CD4-positive, alpha-beta T cell treated with Interleukin-6 for 4 hours (primary cell): Measurements from ENCODE around the gene RIMBP2.
"Not testable (repeated sequence)": the region's sequence is repeated elsewhere in the genome, so short reads cannot be mapped to it uniquely, and the experiment has no call there.

Source experiments
- DNase-seq: peaks from one replicate; pipeline ENCODE4 v3.0.0-alpha.2; 2020; ENCODE audit warnings: mixed read lengths

RIMBP2 gene

GRCh38 chr12:130650131-130650530 is 66.0 kb downstream of the RIMBP2 start:
- no peak for DNase-seq

GRCh38 chr12:130649101-130650045 is 66.7 kb downstream of the RIMBP2 start:
- no peak for DNase-seq

DNA sequence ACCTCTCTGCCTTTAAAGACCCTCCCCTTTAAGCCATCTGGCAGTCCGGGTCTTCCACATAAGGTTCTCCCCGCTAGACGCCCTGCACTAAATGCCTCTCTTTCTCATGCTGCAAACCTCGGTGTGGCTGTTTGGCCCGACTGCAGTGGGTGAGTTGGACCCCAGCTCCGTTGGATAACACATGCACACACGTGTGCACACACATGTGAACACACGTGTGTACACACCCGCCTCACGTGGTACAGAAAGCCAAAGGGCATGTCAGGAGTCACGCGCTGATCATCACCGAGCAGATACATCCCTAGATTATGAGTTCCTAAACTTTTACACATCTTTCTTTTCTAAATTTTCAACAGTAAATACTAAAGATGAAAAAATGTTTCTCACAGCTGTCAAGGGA is 68.3 kb downstream of the RIMBP2 start:
- no peak for DNase-seq

- no peak for DNase-seq
Measured at GRCh38 chr12:130646716-130647370, 69.3 kb downstream of the RIMBP2 start.

GRCh38 chr12:130646191-130646590 is 69.9 kb downstream of the RIMBP2 start:
- DNase-seq = not testable (repeated sequence)

GRCh38 chr12:130645751-130646150 is 70.3 kb downstream of the RIMBP2 start:
- DNase-seq = no peak

- no peak for DNase-seq
Measured at GRCh38 chr12:130644566-130644965, 71.5 kb downstream of the RIMBP2 start.

DNA sequence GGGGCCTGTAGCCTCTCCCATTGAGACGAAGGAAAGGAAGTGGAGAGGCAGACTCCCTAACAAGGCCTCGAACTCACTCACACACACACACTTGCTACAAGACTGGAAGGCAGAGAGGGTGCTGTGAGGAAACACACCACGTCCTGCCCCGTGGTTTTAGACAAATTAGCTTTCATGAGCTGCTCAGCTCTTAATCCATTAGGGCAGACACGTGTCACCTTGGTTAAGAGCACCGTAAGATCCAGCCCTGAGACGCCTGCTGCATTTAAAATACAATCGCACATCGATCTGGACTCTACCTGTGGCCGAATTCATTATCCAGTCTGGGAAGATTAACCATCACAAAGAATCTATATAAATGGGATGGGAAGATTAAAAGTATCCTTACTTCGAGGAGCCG is 72.0 kb downstream of the RIMBP2 start:
- no peak for DNase-seq

DNA sequence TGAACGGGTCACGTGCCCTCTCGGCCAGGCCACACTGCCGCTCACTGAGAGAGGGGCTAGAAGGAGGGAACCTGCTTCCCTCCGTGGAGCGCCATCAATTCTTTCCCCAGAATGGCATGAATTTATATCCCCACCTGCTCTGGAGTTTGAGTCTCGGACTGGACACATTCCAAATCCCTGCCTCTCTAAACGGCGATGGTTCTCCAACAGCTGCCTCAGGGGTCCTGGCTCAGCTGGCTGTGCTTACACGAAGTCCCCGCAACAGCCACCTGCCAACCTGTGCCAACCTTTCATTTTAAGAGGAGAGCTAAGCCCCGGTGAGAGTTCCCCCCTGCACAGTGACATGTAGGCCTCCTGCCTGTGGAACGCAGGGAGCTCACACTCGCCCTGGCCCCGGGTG is 73.2 kb downstream of the RIMBP2 start:
- no peak for DNase-seq

- no peak for DNase-seq
Measured at GRCh38 chr12:130641533-130642184, 74.4 kb downstream of the RIMBP2 start.

DNA sequence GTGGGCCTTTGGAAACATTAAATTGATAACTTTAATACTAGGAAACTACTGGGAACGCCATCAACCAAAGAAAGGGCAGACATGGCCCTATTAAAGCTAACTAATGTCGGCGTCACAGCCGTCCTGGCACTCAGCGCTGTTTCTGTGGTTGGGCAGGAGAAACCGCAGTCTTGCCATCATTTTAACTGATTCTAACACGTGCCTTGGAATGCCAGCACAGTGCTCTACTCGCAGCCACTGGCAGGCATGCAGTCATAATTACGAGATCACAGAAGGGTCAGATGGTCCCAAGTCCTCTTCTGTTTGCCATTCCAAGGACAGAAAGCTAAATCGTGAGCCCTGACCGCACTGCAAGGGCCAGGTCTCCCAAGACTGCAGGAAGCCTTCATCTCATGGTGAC is 75.2 kb downstream of the RIMBP2 start:
- no peak for DNase-seq

DNA sequence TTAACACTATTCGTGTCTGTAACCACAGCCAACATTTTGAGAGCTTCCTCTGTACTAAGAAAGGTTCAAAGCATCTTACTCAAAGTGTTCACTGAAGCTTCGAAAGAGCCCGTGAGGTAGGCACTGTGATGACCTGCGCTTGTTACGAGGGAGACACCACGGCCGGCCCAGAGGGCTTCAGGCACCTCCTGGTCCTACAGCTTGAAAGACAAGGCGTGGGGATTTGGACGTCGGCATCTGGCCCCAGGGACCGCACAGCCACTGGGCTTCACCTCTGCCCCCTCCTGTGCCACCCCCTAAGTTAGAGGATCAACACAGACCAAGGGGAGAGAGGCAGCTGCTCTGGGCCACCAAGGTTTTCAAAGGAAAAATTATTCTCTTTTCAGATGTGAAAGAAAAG is 75.6 kb downstream of the RIMBP2 start:
- DNase-seq = no peak

- no peak for DNase-seq
Measured at GRCh38 chr12:130639476-130640424, 76.3 kb downstream of the RIMBP2 start.

DNA sequence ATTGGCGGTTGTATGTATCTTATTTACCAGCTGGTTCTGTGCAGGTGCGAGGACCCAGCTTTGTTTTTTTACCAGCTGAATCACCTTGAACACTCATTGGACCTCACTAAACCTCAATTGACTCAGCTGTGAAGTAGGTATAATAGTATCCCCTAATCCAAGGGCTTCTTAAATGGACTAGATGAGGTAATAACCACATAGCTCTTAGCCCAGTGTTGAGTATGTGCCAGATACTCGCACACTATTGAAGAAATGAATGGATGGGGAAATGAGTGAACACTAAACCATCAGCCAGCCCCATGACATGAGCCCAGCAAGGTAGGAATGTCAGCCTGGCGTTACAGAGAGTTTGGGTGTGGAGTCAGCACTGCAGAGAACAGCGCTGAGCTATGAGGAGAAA is 79.7 kb downstream of the RIMBP2 start:
- no peak for DNase-seq

DNA sequence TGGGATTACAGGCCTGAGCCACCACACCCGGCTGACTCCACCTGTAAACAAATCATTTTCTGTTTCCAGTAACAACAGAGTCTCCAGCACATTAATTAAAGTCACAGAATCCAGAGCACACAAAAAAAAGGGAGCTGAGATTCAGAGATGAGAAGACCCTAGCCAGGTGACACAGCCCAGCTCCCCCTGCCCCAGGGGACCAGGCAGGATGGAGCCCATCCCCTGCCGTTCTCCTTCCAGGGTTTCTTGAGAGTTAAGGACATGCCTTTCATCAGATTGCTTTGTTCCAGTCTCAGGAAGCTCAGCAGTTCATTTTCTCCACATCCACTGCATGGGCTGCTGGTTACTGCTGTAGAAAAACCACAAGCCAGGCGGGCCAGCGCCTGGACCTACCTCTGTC is 81.2 kb downstream of the RIMBP2 start:
- DNase-seq = no peak

DNA sequence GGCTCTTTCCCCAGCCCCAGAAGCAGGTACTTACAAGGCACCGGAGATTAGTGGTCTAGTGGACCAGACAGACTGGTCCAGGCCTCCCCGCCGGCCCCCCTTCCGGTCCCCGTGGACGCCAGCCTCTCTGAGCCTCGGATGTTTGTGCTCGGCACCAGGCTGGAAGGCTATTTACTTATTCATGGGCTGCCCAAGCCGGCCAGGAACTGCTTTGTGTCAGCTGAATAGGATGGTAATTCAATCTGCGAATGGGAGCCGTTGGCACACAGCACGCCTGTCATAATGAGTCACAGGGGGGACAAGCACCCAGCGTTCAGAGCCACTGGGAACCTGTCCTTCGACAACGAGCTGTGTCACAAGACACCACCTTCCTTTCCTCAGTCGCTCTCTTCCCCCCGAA is 82.3 kb downstream of the RIMBP2 start:
- no peak for DNase-seq

- DNase-seq = no peak
Measured at GRCh38 chr12:130632642-130633041, 83.5 kb downstream of the RIMBP2 start.

GRCh38 chr12:130628304-130628703 is 87.8 kb downstream of the RIMBP2 start:
- DNase-seq = no peak

DNA sequence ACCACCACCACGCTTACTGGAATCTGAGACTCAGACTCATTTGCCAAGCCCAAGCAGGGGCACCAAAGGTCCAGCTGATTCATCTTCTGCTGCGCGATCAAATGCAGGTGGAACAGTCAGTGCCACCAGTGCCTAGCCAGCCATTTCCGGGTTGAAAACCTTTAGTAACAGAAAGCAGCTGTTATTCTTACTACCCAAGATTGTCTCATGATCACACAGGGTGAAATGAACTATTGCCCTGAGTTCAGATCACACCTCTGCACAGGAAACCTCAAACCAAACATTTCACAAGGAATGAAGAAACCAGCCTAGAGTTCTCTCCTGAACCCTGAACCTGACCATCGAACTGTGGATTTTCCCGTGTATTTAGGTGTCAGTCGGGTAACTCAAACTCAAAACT is 88.9 kb downstream of the RIMBP2 start:
- DNase-seq = no peak

GRCh38 chr12:130626601-130627000 is 89.5 kb downstream of the RIMBP2 start:
- DNase-seq = no peak

GRCh38 chr12:130625201-130625600 is 90.9 kb downstream of the RIMBP2 start:
- DNase-seq = no peak

- no peak for DNase-seq
Measured at GRCh38 chr12:130622803-130623202, 93.3 kb downstream of the RIMBP2 start.
